Upper lobe of left lung (tissue), 4 donors: ENCODE results near the gene AXDND1.

ENCODE experiments used
- EP300 ChIP-seq, 4 donors: sonication (generic); formaldehyde crosslinking; IDR thresholded peaks; one replicate each; pipeline ENCODE4 v1.5.1; 2017; ENCODE audit warnings: antibody characterized with exemption in 4 of 4, control low read depth in 2 of 4
- POLR2A ChIP-seq, 4 donors: fragments of 450-650 bp; IDR thresholded peaks; one replicate each; pipeline ENCODE4 v1.5.1; 2016 to 2017; ENCODE audit warnings: antibody characterized with exemption in 4 of 4, mild to moderate bottlenecking in 2 of 4
- POLR2AphosphoS5 ChIP-seq, 2 donors: sonication (generic); formaldehyde crosslinking; IDR thresholded peaks; one replicate each; pipeline ENCODE4 v1.5.1; 2017; ENCODE audit warnings: antibody characterized with exemption in 2 of 2
- TF ChIP-seq, protein P1 (sequence below), 6 experiments: fragments of 450-650 bp in 4 of 6; fragments of 200-600 bp in 2 of 6; sonication (generic) in 2 of 6; IDR thresholded peaks; one replicate each; pipeline ENCODE4 v1.5.1; 2016 to 2019; ENCODE audit warnings: antibody characterized with exemption in 6 of 6

GRCh38 chr1:179352236-179352635 is 13.5 kb upstream of the AXDND1 start:
- TF ChIP-seq, protein P1, sequence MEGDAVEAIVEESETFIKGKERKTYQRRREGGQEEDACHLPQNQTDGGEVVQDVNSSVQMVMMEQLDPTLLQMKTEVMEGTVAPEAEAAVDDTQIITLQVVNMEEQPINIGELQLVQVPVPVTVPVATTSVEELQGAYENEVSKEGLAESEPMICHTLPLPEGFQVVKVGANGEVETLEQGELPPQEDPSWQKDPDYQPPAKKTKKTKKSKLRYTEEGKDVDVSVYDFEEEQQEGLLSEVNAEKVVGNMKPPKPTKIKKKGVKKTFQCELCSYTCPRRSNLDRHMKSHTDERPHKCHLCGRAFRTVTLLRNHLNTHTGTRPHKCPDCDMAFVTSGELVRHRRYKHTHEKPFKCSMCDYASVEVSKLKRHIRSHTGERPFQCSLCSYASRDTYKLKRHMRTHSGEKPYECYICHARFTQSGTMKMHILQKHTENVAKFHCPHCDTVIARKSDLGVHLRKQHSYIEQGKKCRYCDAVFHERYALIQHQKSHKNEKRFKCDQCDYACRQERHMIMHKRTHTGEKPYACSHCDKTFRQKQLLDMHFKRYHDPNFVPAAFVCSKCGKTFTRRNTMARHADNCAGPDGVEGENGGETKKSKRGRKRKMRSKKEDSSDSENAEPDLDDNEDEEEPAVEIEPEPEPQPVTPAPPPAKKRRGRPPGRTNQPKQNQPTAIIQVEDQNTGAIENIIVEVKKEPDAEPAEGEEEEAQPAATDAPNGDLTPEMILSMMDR (IDR thresholded peaks at IDR 0.05) = no peak
- no peak for TF ChIP-seq POLR2A (IDR thresholded peaks at IDR 0.05)
- no peak for TF ChIP-seq EP300 (IDR thresholded peaks at IDR 0.05)
- no peak for TF ChIP-seq POLR2AphosphoS5 (IDR thresholded peaks at IDR 0.05)
